Measurements from ENCODE around the gene KCNQ5.

GRCh38 chr6:72967329-72967728, 345.5 kb downstream of the KCNQ5 start:
- TF ChIP-seq POLR2A (IDR thresholded peaks at IDR 0.05) (no peak), POLR2AphosphoS5 (IDR thresholded peaks at IDR 0.05) (no peak)
